Esophagus squamous epithelium (tissue), 4 donors: ENCODE results near the gene EPB41L4A.

ENCODE experiments used
- POLR2A ChIP-seq, 4 donors: fragments of 450-650 bp; IDR thresholded peaks; one replicate each; pipeline ENCODE4 v1.6.1; 2017; ENCODE audit warnings: antibody characterized with exemption in 4 of 4, mild to moderate bottlenecking in 4 of 4, moderate library complexity in 3 of 4
- TF ChIP-seq, protein P1 (sequence below), 6 experiments: fragments of 450-650 bp in 4 of 6; fragments of 200-600 bp in 2 of 6; sonication (generic) in 2 of 6; IDR thresholded peaks; one replicate each; pipeline ENCODE4 v1.5.1; 2016 to 2019; ENCODE audit warnings: antibody characterized with exemption in 6 of 6, mild to moderate bottlenecking in 4 of 6, moderate library complexity in 4 of 6

DNA sequence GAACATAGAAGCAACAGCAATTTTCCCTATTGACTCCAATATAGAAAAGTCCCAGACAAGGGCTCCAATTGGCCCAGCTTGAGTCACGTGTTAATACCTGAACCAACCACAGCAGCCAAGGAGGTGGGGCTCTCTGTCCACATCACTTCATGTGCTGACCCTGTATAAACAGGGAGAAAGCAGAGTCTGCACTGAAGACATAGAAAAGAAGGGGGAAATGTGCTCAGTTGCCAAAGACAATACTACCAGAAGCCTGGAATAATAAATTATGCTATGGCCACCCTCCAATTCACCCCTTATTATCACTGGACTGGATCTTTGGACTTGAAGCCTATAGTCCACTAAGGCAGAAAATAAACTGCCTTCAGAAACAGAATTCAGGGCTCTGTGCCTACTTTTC is 275.4 kb downstream of the EPB41L4A start:
- TF ChIP-seq POLR2A (IDR thresholded peaks at IDR 0.05): no peak
- TF ChIP-seq, protein P1, sequence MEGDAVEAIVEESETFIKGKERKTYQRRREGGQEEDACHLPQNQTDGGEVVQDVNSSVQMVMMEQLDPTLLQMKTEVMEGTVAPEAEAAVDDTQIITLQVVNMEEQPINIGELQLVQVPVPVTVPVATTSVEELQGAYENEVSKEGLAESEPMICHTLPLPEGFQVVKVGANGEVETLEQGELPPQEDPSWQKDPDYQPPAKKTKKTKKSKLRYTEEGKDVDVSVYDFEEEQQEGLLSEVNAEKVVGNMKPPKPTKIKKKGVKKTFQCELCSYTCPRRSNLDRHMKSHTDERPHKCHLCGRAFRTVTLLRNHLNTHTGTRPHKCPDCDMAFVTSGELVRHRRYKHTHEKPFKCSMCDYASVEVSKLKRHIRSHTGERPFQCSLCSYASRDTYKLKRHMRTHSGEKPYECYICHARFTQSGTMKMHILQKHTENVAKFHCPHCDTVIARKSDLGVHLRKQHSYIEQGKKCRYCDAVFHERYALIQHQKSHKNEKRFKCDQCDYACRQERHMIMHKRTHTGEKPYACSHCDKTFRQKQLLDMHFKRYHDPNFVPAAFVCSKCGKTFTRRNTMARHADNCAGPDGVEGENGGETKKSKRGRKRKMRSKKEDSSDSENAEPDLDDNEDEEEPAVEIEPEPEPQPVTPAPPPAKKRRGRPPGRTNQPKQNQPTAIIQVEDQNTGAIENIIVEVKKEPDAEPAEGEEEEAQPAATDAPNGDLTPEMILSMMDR (IDR thresholded peaks at IDR 0.05): no peak
